Choroid plexus epithelial cell (primary cell): ENCODE results near the gene INPP4B.

ENCODE experiments used
- DNase-seq: peaks from one replicate; pipeline ENCODE4 v3.0.0-alpha.2; 2010; ENCODE audit warnings: low read depth
- H3K4me3 ChIP-seq: 2 replicates; pipeline ENCODE4 v1.5.1; 2011; ENCODE audit warnings: low read depth, mild to moderate bottlenecking, control low read depth, low read length, moderate library complexity
- CTCF ChIP-seq: conservative IDR thresholded peaks from 2 replicates; pipeline ENCODE4 v1.5.1; 2011; ENCODE audit warnings: low read depth, mild to moderate bottlenecking, control low read depth, inconsistent platforms, low read length, moderate library complexity

Gene INPP4B

GRCh38 chr4:142331646-142332045, 514.5 kb downstream of the INPP4B start:
- no peak overlapping the region for H3K4me3 ChIP-seq
- DNase-seq: peak; percentile 68
- TF ChIP-seq CTCF: no peak

GRCh38 chr4:142331132-142331531, 515.0 kb downstream of the INPP4B start:
- H3K4me3 ChIP-seq: no peak overlapping the region
- peak; percentile 53 for DNase-seq
- TF ChIP-seq CTCF: no peak

- no peak for TF ChIP-seq CTCF
- H3K4me3 ChIP-seq: no peak overlapping the region
- no peak for DNase-seq
Measured at GRCh38 chr4:142330311-142330710, 515.8 kb downstream of the INPP4B start.

- TF ChIP-seq CTCF: no peak
- no peak overlapping the region for H3K4me3 ChIP-seq
Measured at GRCh38 chr4:142329313-142329712, 516.8 kb downstream of the INPP4B start.

GRCh38 chr4:142326181-142326580, 519.9 kb downstream of the INPP4B start:
- DNase-seq: no peak
- TF ChIP-seq CTCF: no peak
- H3K4me3 ChIP-seq: no peak overlapping the region

More at GRCh38 chr4:142329313-142329712, 516.8 kb downstream of the INPP4B start:
- no peak for DNase-seq

GRCh38 chr4:142324572-142324971, 521.5 kb downstream of the INPP4B start:
- H3K4me3 ChIP-seq: no peak overlapping the region
- no peak for TF ChIP-seq CTCF
- DNase-seq: no peak

- no peak overlapping the region for H3K4me3 ChIP-seq
- no peak for TF ChIP-seq CTCF
- no peak for DNase-seq
Measured at GRCh38 chr4:142322996-142323395, 523.1 kb downstream of the INPP4B start.
